HG03432 (cell line): ENCODE results near the gene GNPTAB.
"Not testable (repeated sequence)": the region's sequence is repeated elsewhere in the genome, so short reads cannot be mapped to it uniquely, and the experiment has no call there.

ENCODE experiments used
- ATAC-seq: cut with Tn5 transposase; IDR thresholded peaks from one replicate; pipeline ENCODE4 v1.9.1; 2021; ENCODE audit warnings: mild to moderate bottlenecking, moderate library complexity; ENCODE audit not compliant: unreplicated experiment

GNPTAB gene

GRCh38 chr12:101830367-101831325 lies at the start of gene GNPTAB:
TSS of gene GNPTAB (minus strand) at chr12:101830959. CDS start at chr12:101830675, 284 bp downstream.
- ATAC-seq, result peak; percentile 94

DNA sequence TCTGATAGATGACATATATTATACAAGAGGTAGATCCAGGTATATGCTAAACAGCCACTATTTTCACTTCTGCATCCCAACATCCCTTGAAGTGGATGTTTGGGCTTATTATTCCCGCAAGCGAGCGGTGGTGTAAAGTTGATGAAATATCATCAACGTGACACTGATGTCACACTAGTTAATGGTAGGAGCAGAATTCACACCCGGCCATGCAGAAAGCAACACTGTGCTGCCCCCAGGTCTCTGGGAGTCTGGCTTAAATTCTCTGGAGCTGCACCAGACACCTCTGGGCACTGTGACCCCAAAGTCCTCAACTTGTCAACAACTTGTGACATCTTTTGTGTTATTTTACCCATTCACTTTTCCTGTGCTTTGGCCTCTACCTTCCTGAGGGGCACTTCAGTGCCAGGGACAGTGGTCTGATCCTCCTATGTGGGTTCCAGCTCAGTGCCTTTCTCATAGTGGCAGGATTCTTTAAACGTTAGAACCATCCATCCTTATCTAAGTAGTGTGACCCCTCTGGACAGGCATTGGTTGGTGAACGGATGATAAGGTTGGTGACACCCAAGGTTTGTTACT lies 47.6 kb upstream of the GNPTAB start:
- ATAC-seq, result no peak

DNA sequence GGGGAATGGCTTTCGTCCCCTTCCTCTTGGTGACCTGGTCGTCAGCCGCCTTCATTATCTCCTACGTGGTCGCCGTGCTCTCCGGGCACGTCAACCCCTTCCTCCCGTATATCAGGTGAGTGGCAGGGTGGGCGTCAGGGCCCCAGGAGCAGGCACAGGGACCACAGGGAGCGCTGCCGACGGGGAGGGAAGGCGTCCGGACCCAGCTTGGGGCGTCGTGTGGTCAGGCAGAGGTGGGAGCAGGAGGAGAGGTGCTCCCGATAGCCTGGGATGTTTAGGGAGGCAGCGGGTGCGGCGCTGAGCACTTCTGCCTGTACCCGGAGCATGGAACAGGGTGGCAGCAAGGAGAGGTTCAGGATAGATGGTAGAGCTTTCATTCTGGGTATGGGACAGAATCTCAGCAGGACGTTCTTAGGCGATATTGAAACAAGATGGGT lies 47.1 kb upstream of the GNPTAB start:
- peak; percentile 28 for ATAC-seq

DNA sequence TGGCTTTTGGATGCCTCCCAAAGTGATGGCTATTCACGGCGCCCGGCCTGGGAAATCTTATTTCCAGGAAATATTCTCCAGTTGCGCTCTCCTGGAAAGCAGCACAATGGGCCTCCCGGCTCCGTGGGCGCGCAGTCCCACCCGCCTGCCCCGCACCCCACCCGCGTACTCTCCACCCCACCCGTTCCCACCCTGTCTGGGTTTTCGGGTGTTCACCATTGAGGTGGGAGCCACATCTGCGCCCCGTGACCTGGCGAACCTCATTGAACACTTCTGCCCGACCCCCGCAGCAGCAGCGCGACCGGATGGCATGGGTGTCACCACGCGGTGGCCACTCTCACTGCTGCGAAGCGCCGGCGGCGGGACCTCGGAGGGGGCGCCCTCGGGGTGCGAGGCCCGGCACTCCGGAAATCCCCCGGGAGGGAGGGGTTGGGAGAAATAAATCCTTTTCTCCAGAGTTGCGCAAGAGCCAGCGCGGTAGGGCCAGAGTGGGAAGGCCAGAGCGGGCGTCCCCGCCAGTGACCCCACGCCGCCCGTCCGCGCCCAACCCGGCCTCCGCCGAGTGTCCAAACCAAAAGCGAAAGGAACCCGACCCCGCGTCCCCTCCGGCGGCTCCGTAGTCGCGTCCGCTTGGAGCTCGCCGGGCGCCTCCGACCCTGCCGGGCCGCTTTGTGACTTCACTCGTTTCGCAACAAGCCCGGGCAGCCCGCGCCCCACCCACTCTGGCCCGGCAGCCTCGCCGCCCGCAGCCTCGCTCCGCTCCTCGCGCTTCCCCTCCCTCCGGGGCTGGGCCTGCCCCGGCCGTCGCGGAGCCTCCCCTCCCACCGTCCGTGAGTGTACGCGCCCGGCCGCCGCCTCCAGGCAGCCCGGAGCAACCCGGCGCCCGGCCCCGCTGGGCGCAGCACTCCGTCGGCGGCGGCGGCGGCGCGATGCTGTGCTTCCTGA lies 46.4 kb upstream of the GNPTAB start, which contains the start of gene DRAM1:
TSS of gene DRAM1 (plus strand) at position 720 of the 945 bp plus-strand sequence. CDS start at position 930, 210 bp downstream.
- peak; percentile 90 for ATAC-seq

DNA sequence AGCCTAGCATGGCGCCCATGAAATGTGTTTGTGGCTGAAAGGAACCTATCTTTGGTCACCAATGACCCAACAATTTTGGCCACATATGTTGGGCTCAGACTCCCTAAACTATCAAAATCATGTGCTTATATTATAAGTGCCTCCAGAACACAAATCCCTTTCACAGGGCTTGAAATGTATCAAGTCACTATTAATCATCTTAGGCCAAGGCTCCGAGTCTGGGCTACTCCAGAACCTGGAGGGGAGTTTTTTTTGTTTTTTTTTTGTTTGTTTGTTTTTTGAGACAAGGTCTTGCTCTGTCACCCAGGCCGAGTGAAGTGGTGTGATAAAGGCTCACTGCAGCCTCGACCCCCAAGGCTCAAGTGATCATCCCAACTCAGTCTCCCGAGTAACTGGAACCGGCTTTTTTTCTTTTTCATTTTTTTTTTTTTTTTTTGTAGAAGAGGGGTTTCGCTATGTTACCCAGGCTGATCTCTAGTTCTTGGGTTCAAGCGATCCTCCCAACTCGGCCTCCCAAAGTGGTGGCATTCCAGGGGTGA lies 45.6 kb upstream of the GNPTAB start:
- no peak for ATAC-seq

DNA sequence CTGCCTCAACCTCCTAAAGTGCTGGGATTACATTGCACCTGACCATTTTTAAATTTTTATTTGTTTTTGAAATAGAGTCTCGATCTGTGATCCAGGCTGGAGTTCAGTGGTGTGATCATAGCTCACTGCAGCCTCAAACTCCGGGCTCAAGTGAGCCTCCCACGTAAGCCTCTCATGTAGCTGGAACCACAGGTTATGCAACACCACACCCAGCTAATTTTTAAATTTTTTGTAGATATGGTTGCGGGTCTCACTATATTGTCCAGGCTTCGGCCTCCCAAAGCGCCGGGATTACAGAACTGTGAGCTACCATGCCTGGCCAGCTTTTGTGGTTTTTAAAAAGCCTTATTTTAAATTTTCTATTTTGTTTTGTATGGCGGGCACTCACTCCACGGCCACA lies 44.4 kb upstream of the GNPTAB start:
- no peak for ATAC-seq

GRCh38 chr12:101870925-101871324 lies 40.2 kb upstream of the GNPTAB start:
- ATAC-seq, result no peak

DNA sequence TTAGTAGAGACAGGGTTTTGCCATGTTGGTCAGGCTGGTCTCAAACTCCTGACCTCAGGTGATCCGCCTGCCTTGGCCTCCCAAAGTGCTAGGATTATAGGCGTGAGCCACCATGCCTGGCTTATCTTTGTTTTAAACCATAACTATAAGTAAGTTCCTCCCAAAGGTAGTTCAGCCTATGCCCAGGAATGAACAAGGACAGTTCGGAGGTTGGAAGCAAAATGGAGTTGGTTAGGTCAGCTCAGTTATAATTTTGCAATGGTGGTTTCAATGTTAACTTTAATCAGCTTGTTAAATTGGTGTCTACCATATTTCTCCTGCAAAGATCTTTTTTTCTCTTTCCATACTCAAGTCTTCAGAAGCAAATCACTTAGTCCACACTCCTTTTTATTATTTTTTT lies 36.9 kb upstream of the GNPTAB start:
- ATAC-seq, result not testable (repeated sequence)

DNA sequence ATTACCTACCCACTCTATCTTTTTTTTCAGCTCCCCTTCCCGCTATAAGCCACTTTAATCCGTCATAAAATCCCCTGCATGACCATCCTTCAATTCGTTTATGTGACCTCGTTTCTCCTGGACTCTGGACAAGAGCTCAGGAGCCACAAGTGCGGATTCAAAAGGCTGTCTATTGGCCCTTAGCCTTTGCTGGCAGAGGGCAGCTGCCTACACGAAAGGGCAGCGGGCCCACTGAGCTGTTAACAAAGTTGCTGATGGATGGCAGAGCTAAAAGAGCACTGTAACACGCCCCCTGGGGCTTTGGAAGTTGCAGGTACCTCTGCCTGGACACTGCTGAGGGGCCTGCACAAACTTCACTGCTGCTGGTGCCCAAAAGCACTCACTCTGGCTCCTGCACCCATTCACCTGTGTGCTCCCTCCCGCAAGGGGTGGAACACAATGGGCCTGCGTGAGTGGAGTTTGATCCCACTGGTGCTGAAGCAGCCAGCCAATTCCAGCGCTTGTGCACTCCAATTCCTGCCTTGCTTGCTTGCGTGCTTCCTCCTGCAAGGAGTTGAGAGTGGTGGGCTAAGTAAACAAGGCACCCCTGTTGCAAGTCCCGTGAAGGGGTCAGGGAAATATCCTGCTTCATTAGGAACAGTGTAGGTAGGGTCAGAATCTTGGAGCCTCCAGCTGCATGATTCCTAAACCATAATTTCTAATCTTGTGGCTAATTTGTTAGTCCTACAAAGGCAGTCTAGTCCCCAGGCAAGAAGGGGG lies 36.0 kb upstream of the GNPTAB start:
- ATAC-seq, result no peak

DNA sequence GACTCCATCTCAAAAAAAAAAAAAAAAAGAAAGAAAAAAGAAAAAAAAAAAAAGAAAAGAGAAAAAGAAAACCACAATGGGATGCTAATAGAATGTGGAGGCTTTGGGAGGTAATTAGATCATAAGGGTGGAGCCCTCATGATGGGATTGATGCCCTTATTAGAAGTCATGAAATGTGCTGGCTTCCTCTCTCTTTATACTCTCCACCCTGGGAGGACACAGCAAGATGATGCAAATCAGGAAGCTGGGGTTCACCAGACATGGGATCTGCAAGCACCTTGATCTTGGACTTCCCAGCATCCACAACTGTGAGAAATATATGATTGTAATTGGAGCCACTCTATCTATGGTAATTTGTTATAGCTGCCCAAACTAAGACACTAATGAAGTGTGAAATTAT lies 33.2 kb upstream of the GNPTAB start:
- ATAC-seq, result no peak

DNA sequence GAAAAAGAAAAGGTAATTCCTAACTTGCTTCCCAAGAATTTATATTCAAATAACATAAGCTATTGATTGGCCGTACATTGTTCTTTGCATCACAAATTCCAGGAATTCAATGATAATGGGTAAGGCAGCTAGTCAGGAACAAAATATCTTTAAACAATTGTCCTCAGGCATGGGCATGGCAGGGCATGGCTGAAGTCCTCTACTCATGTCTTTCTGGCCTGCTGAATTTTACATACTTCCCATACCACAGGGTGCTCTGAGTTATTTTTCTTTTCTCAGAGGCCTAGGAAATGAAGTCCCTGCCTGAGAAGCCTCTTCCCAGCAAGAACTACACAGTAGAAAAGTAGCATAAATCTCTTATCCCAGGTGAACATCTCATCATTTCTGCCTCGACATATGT lies 31.5 kb upstream of the GNPTAB start:
- ATAC-seq, result no peak

GRCh38 chr12:101861688-101862087 lies 30.9 kb upstream of the GNPTAB start:
- not testable (repeated sequence) for ATAC-seq

GRCh38 chr12:101859664-101860607 lies 29.2 kb upstream of the GNPTAB start:
- ATAC-seq, result peak; percentile 49

DNA sequence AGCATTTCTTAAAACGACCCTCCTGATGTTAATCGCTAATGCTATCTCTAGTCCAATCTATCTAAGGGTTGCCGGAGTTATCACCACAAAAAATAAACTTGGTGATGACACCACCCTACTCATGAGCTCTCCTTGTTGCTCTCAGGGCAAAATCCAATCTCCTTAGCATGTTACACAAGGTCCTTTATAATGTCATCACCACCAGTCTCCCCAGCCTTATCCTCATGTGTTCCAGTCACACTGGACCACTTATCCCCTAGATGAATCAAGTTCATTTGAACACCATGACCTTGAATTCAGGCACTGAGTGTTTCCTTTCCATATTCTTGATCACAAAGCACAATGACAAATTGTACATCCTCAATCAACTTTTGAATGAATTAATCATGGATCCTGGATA lies 27.6 kb upstream of the GNPTAB start:
- ATAC-seq, result no peak

- ATAC-seq, result peak; percentile 65
These were observed 26.3 kb upstream of the GNPTAB start for GRCh38 chr12:101857043-101857558.

DNA sequence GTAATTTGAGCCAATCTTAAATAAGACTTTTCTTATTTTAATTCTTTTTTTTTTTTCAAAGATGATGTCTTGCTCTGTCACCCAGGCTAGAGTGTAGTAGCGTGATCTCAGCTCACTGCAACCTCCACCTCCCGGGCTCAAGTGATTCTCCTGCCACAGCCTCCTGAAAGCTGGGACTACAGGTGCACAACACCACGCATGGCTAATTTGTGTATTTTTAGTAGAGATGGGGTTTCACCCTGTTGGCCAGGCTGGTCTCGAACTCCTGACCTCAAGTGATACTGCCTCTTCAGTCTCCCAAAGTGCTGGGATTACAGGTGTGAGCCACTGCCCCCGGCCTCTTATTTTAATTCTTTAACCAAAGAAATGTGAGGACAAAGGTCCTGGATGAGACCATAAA lies 25.9 kb upstream of the GNPTAB start:
- peak; percentile 27 for ATAC-seq

DNA sequence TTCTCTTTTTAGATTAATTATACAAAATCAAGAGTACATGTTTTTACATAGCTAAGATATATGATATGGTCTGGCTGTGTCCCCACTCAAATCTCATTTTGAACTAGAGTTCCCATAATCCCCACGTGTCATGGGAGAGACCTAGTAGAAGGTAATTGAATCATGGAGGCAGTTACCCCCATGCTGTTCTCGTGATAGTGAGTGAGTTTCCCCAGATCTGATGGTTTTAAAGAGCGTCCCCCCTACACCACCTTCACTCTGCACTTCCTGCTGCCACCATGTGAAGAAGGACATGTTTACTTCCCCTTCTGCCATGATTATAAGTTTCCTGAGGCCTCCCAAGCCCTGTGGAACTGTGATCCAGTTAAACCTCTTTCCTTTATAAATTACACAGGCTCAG lies 25.2 kb upstream of the GNPTAB start:
- no peak for ATAC-seq

- no peak for ATAC-seq
These were observed 24.7 kb upstream of the GNPTAB start for GRCh38 chr12:101855364-101855884.
